ENCODE measurements around the gene ARHGEF16. TPM values are rescaled to one million over a fixed set of nuclear protein-coding genes. Genes with fewer than 3 reads are reported as not detected.

ARHGEF16 gene
- total RNA-seq, 2 experiments from 2014 or later, result 0.11 to 0.22 TPM

DNA sequence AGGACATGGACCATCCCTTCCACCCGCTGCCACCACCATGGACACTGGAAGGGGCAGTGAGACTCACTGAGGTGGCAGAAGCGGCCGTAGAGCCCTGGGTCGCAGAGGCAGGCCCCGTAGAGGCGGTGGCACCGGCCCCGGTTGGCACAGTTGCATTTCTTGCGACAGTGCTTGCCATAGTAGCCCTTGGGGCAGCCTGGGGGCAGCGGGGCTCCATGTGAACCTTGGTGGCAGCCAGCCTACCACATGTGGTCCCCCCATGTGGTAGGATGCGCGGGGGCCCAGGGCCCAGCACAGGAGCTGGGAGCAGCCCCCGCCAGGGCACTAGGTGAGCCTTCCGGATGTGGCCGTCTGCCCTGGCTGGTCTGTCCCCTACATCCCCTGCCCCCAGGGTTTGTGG, 51.6 kb downstream of the ARHGEF16 start:
- POLR2A ChIA-PET, result no interaction called here
- TF ChIP-seq CTCF (IDR thresholded peaks at IDR 0.05), result no peak
- Mint-ChIP-seq H3K27ac (no peak overlapping the region), H3K36me3 (ENCODE audit: low read depth) (peaks cover 20% of the 10 kb centered on the region), H3K4me3 (no peak overlapping the region), H3K9me3 (no peaks in the 10 kb centered on the region), H3K4me1 (ENCODE audit: low read depth) (no peaks in the 10 kb centered on the region), H3K27me3 (no peaks in the 10 kb centered on the region)
- intact Hi-C loops (cut with DNase I, micrococcal nuclease), result no loop called here
- DNase-seq (no peak), ATAC-seq (ENCODE audit: poor library complexity) (no peak)
- H3K4me1 ChIP-seq (ENCODE audit: insufficient read depth, low read length), result no peaks in the 10 kb centered on the region
- no peaks in the 10 kb centered on the region for H3K27me3 ChIP-seq (ENCODE audit: control insufficient read depth in 1 of 2, insufficient read depth in 2 of 2, low read length in 2 of 2)
- H3K27ac ChIP-seq (ENCODE audit: low read depth in 1 of 2, low read length in 2 of 2), result no peak overlapping the region
- no peak overlapping the region for H3K4me3 ChIP-seq (ENCODE audit: low read length)
- H3K9me3 ChIP-seq (ENCODE audit: control insufficient read depth in 1 of 2, insufficient read depth in 1 of 2, low read length in 2 of 2), result no peaks in the 10 kb centered on the region
- CTCF ChIA-PET, result no interaction called here
- peaks cover 7% of the 10 kb centered on the region for H3K36me3 ChIP-seq (ENCODE audit: insufficient read depth, low read length)

DNA sequence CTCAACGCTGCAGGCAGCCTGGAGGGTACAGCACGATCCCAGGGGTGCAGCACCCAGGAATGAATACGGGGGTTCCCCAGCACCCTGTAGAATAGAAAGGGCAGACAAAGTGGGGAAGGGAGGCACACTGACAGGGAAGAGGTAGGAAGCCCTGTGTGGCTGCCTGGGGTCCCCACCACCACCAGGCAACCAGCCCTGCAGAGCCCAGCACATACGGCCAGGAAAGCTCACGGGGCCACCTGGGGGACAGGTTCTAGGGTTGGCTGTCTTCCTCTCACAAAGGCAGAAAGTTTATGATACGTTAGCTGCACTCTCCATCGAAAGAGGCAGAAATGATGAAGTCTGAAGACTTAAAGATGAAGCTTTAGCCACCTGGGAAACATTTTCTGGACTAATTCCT, 52.5 kb downstream of the ARHGEF16 start:
- Histone ChIP-seq H3K36me3 (ENCODE audit: insufficient read depth, low read length) (peaks cover 7% of the 10 kb centered on the region), H3K9me3 (ENCODE audit: control insufficient read depth in 1 of 2, insufficient read depth in 1 of 2, low read length in 2 of 2) (no peaks in the 10 kb centered on the region), H3K27ac (ENCODE audit: low read depth in 1 of 2, low read length in 2 of 2) (no peak overlapping the region), H3K27me3 (ENCODE audit: control insufficient read depth in 1 of 2, insufficient read depth in 2 of 2, low read length in 2 of 2) (no peaks in the 10 kb centered on the region), H3K4me3 (ENCODE audit: low read length) (no peak overlapping the region), H3K4me1 (ENCODE audit: insufficient read depth, low read length) (no peaks in the 10 kb centered on the region)
- intact Hi-C loops (cut with DNase I, micrococcal nuclease), result no loop called here
- Mint-ChIP-seq H3K36me3 (ENCODE audit: low read depth) (peaks cover 20% of the 10 kb centered on the region), H3K4me1 (ENCODE audit: low read depth) (no peaks in the 10 kb centered on the region), H3K27me3 (no peaks in the 10 kb centered on the region), H3K27ac (no peak overlapping the region), H3K9me3 (no peaks in the 10 kb centered on the region), H3K4me3 (no peak overlapping the region)
- ChIA-PET CTCF (no interaction called here), POLR2A (no interaction called here)
- DNase-seq (no peak), ATAC-seq (ENCODE audit: poor library complexity) (no peak)
- TF ChIP-seq CTCF (IDR thresholded peaks at IDR 0.05), result no peak

DNA sequence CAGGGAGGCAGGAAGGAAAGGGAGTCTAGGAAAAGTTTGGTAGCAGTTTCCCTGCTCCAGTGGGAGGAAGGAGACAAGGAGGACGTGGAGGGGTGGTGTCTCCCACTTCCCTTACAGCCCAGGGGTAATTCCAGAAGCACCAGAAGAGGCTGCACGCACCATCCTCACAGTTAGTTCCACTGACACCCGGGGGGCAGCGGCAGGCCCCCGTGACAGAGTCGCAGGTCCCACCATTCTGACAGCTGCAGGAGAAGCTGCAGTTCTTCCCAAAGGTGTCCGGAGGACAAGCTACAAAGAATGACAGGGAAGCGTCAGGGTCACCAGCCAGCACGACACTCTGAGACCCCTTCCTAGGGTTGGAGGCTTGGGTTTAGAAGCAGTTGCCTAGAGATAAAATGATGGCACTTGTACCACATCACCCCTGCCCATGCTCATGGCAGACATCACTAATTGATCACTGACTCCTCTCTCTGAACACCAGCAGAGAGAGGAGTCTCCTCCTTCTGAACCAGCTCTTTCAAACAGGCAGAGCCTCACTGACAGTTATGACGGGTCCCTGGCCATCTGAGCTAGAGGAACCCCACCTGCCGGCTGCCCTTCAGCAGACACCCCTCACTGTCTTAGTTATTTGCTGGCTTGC, 53.3 kb downstream of the ARHGEF16 start:
- ChIA-PET CTCF (no interaction called here), POLR2A (no interaction called here)
- Mint-ChIP-seq H3K4me1 (ENCODE audit: low read depth) (no peaks in the 10 kb centered on the region), H3K27ac (no peak overlapping the region), H3K27me3 (no peaks in the 10 kb centered on the region), H3K36me3 (ENCODE audit: low read depth) (peaks cover 20% of the 10 kb centered on the region), H3K4me3 (no peak overlapping the region), H3K9me3 (no peaks in the 10 kb centered on the region)
- Histone ChIP-seq H3K27ac (ENCODE audit: low read depth in 1 of 2, low read length in 2 of 2) (no peak overlapping the region), H3K36me3 (ENCODE audit: insufficient read depth, low read length) (peaks cover 7% of the 10 kb centered on the region), H3K4me3 (ENCODE audit: low read length) (no peak overlapping the region), H3K27me3 (ENCODE audit: control insufficient read depth in 1 of 2, insufficient read depth in 2 of 2, low read length in 2 of 2) (no peaks in the 10 kb centered on the region), H3K4me1 (ENCODE audit: insufficient read depth, low read length) (no peaks in the 10 kb centered on the region), H3K9me3 (ENCODE audit: control insufficient read depth in 1 of 2, insufficient read depth in 1 of 2, low read length in 2 of 2) (no peaks in the 10 kb centered on the region)
- DNase-seq (no peak), ATAC-seq (ENCODE audit: poor library complexity) (no peak)
- intact Hi-C loops (cut with DNase I, micrococcal nuclease), result no loop called here
- no peak for TF ChIP-seq CTCF (IDR thresholded peaks at IDR 0.05)

Data from CD4-positive, alpha-beta T cell (primary cell).